ENCODE measurements around the gene UNK.

UNK gene

DNA sequence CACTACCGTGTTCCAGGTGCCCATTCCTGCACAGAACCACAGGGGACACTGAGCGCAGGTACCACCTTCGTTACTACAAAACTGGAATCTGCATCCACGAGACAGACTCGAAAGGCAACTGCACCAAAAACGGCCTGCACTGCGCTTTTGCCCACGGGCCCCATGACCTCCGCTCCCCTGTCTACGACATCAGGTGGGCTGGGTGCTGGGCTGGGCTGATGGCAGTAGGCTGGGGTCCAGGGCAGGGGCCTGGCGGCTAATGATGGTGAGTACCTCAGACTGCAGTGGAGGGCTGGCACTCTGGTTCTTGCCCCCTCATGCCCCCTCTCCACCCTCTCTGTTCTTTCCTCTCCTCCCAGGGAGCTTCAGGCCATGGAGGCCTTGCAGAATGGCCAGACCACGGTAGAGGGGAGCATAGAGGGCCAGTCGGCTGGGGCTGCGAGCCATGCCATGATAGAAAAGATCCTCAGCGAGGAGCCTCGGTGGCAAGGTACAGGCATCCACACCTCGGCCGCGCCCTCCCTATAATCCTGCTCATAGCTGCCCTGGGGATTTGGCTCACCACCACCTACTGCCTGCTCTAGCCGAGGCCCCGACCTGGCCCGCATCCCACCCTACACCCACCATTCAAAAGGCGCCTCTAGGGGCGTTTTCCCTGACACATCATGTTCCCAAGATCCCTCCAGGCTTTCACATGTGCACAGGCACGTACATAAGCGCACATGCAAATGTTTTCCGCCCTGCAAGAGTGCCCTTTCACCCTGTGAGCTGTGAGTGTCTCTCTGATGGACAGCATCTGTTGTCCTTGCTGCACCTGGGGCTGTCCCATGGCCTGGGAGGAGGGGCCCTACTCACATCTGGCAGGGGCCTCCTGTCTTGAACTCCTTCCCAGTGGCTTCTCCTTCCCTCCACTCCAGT lies 27.7 kb downstream of the UNK start:
- H3K27ac ChIP-seq (ENCODE audit: low read depth, low read length) = no peak overlapping the region

DNA sequence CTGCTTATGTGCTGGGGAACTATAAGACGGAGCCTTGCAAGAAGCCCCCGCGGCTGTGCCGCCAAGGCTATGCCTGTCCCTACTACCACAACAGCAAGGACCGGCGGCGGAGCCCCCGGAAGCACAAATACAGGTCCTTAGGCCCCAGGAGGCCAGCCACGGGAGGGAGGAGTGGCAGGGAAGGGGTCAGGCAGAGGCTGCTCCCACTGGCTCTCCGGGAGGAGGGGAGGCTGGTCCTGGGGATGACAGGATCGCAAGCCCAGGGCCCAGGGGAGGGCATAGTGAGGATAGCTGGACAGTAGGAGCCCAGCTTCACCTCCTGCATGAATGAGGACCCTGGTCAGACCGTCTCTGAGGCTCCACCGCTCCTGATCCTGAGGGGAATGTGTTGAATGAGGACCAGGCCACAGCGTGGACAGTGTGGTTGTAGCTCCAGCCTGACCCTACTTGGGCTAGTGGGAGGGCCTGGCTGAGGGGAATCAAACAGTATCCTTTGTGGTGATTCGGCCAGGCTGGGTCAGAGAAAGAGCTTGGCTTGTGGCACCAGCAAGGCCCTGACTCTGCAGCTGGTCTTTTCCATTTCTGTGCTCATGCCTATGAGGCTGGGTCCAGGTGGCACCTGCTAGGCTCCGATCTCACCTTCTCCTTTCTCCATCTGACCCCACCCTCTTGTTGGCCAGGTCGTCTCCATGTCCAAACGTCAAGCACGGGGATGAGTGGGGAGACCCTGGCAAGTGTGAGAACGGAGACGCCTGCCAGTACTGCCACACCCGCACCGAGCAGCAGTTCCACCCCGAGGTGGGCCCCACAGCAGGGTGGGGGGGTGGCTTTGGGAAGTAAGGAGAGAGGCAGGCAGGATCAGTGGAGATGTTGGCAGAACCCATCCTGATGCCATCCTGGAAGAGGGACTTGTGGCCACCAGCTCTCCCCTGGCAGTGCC lies 28.7 kb downstream of the UNK start:
- no peak overlapping the region for H3K9ac ChIP-seq (ENCODE audit: low read depth in 1 of 2, low read length in 2 of 2)
- no peak overlapping the region for H3K27ac ChIP-seq (ENCODE audit: low read depth, low read length)
- no peaks in the 10 kb centered on the region for H3K27me3 ChIP-seq (ENCODE audit: control insufficient read depth in 1 of 2, insufficient read depth in 2 of 2, low read length in 2 of 2)
- peaks cover 35 to 75% of the 10 kb centered on the region in 2 donors for H3K36me3 ChIP-seq (ENCODE audit: control insufficient read depth in 1 of 2, insufficient read depth in 2 of 2, low read length in 2 of 2)
- peaks cover 0 to 6% of the 10 kb centered on the region in 2 donors for H3K4me1 ChIP-seq (ENCODE audit: control insufficient read depth in 1 of 2, insufficient read depth in 2 of 2, low read length in 2 of 2)
- no peak overlapping the region for H3K4me3 ChIP-seq (ENCODE audit: low read depth in 1 of 2, low read length in 2 of 2)
- H3K9me3 ChIP-seq (ENCODE audit: control insufficient read depth in 1 of 2, low read length in 2 of 2) = no peaks in the 10 kb centered on the region

More for the DNA sequence above, 27.7 kb downstream of the UNK start:
- no peak overlapping the region for H3K9ac ChIP-seq (ENCODE audit: low read depth in 1 of 2, low read length in 2 of 2)
- H3K4me1 ChIP-seq (ENCODE audit: control insufficient read depth in 1 of 2, insufficient read depth in 2 of 2, low read length in 2 of 2) = peaks cover 0 to 6% of the 10 kb centered on the region in 2 donors
- H3K9me3 ChIP-seq (ENCODE audit: control insufficient read depth in 1 of 2, low read length in 2 of 2) = no peaks in the 10 kb centered on the region
- peaks cover 33 to 65% of the 10 kb centered on the region in 2 donors for H3K36me3 ChIP-seq (ENCODE audit: control insufficient read depth in 1 of 2, insufficient read depth in 2 of 2, low read length in 2 of 2)
- no peak overlapping the region for H3K4me3 ChIP-seq (ENCODE audit: low read depth in 1 of 2, low read length in 2 of 2)
- no peaks in the 10 kb centered on the region for H3K27me3 ChIP-seq (ENCODE audit: control insufficient read depth in 1 of 2, insufficient read depth in 2 of 2, low read length in 2 of 2)

DNA sequence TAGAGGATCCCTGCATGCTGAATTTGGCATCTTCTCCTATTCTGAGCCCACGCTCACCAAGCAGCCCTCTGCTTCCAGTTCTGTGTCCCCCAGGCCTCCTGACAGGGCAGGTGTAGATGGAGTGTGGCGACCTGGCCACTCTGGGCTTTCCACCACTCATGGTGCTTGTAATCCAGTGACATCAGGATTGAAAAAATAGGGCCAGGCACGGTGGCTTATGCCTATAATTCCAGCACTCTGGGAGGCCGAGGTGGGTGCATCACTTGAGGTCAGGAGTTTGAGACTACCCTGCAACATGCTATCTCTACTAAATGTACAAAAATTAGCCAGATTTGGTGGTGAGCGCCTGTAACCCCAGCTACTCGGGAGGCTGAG lies 29.4 kb downstream of the UNK start:
- peaks cover 41 to 81% of the 10 kb centered on the region in 2 donors for H3K36me3 ChIP-seq (ENCODE audit: control insufficient read depth in 1 of 2, insufficient read depth in 2 of 2, low read length in 2 of 2)
- no peaks in the 10 kb centered on the region for H3K27me3 ChIP-seq (ENCODE audit: control insufficient read depth in 1 of 2, insufficient read depth in 2 of 2, low read length in 2 of 2)
- no peaks in the 10 kb centered on the region for H3K9me3 ChIP-seq (ENCODE audit: control insufficient read depth in 1 of 2, low read length in 2 of 2)
- H3K27ac ChIP-seq (ENCODE audit: low read depth, low read length) = no peak overlapping the region
- peaks cover 0 to 6% of the 10 kb centered on the region in 2 donors for H3K4me1 ChIP-seq (ENCODE audit: control insufficient read depth in 1 of 2, insufficient read depth in 2 of 2, low read length in 2 of 2)
- H3K4me3 ChIP-seq (ENCODE audit: low read depth in 1 of 2, low read length in 2 of 2) = no peak overlapping the region
- H3K9ac ChIP-seq (ENCODE audit: low read depth in 1 of 2, low read length in 2 of 2) = no peak overlapping the region

DNA sequence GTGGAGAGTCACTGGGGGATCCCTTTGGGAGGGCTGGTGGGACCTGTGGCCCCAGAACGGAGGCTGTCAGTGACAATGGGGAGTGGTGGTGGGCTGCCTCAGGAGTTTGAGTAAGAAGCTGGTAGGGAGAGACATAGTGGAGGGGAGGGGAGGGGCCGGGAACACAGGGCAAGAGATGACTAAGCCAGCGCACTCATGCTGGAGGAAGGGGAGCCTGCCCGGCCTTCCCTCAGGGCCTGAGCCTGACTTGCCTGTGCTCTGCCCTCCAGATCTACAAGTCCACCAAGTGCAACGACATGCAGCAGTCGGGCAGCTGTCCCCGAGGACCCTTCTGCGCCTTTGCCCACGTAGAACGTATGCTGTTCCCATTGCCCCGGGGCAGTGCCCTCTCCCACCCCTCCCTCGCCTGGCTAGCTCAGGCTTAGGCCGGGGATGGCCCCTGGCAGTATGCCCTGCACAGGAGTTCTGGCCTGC lies 30.3 kb downstream of the UNK start:
- no peak overlapping the region for H3K9ac ChIP-seq (ENCODE audit: low read depth in 1 of 2, low read length in 2 of 2)
- H3K36me3 ChIP-seq (ENCODE audit: control insufficient read depth in 1 of 2, insufficient read depth in 2 of 2, low read length in 2 of 2) = peaks cover 46 to 86% of the 10 kb centered on the region in 2 donors
- no peak overlapping the region for H3K4me3 ChIP-seq (ENCODE audit: low read depth in 1 of 2, low read length in 2 of 2)
- no peak overlapping the region for H3K27ac ChIP-seq (ENCODE audit: low read depth, low read length)
- H3K27me3 ChIP-seq (ENCODE audit: control insufficient read depth in 1 of 2, insufficient read depth in 2 of 2, low read length in 2 of 2) = no peaks in the 10 kb centered on the region
- H3K4me1 ChIP-seq (ENCODE audit: control insufficient read depth in 1 of 2, insufficient read depth in 2 of 2, low read length in 2 of 2) = peaks cover 0 to 3% of the 10 kb centered on the region in 2 donors
- H3K9me3 ChIP-seq (ENCODE audit: control insufficient read depth in 1 of 2, low read length in 2 of 2) = no peaks in the 10 kb centered on the region

DNA sequence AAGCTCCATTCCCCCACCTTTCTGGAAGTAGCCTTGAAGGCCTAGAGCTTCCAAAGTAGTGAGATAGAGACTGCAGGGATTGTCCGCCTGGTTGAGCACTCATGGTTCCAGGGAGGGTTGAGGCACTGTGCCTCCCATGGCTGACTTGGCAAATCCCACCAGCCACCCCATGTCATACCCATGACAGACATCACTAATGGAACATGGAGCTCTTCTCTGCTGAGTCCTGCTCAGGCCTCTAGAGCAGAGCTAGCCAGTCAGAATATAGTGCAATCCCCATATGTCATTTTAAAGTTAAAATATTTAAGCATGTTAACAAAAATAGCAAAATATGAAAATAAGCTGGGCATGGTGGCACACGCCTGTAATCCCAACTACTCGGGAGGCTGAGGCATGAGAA lies 30.8 kb downstream of the UNK start:
- H3K9me3 ChIP-seq (ENCODE audit: control insufficient read depth in 1 of 2, low read length in 2 of 2) = no peaks in the 10 kb centered on the region
- no peak overlapping the region for H3K4me3 ChIP-seq (ENCODE audit: low read depth in 1 of 2, low read length in 2 of 2)
- no peaks in the 10 kb centered on the region for H3K4me1 ChIP-seq (ENCODE audit: control insufficient read depth in 1 of 2, insufficient read depth in 2 of 2, low read length in 2 of 2)
- no peak overlapping the region for H3K27ac ChIP-seq (ENCODE audit: low read depth, low read length)
- H3K36me3 ChIP-seq (ENCODE audit: control insufficient read depth in 1 of 2, insufficient read depth in 2 of 2, low read length in 2 of 2) = peaks cover 50 to 87% of the 10 kb centered on the region in 2 donors
- H3K27me3 ChIP-seq (ENCODE audit: control insufficient read depth in 1 of 2, insufficient read depth in 2 of 2, low read length in 2 of 2) = no peaks in the 10 kb centered on the region
- H3K9ac ChIP-seq (ENCODE audit: low read depth in 1 of 2, low read length in 2 of 2) = no peak overlapping the region

DNA sequence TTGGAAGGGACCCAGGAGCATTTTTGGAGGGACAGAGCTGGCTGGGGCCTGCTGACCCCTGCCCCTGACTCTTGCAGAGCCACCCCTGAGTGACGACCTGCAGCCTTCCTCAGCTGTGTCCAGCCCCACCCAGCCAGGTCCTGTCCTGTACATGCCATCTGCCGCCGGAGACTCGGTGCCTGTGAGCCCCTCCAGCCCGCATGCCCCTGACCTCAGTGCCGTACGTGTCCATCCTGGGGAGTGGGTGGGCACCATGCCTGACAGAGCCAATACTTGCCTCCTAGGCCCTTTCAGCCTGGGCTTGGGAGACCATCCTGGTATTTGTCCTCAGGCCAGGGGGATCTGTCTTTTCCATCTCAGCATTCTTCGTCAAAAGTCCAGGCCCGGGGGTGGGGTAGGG lies 32.1 kb downstream of the UNK start:
- Histone ChIP-seq H3K36me3 (ENCODE audit: control insufficient read depth in 1 of 2, insufficient read depth in 2 of 2, low read length in 2 of 2) (peaks cover 50 to 93% of the 10 kb centered on the region in 2 donors), H3K4me3 (ENCODE audit: low read depth in 1 of 2, low read length in 2 of 2) (no peak overlapping the region), H3K4me1 (ENCODE audit: control insufficient read depth in 1 of 2, insufficient read depth in 2 of 2, low read length in 2 of 2) (peaks cover 0 to under 1% of the 10 kb centered on the region in 2 donors), H3K9ac (ENCODE audit: low read depth in 1 of 2, low read length in 2 of 2) (no peak overlapping the region), H3K9me3 (ENCODE audit: control insufficient read depth in 1 of 2, low read length in 2 of 2) (no peaks in the 10 kb centered on the region), H3K27ac (ENCODE audit: low read depth, low read length) (no peak overlapping the region), H3K27me3 (ENCODE audit: control insufficient read depth in 1 of 2, insufficient read depth in 2 of 2, low read length in 2 of 2) (no peaks in the 10 kb centered on the region)

DNA sequence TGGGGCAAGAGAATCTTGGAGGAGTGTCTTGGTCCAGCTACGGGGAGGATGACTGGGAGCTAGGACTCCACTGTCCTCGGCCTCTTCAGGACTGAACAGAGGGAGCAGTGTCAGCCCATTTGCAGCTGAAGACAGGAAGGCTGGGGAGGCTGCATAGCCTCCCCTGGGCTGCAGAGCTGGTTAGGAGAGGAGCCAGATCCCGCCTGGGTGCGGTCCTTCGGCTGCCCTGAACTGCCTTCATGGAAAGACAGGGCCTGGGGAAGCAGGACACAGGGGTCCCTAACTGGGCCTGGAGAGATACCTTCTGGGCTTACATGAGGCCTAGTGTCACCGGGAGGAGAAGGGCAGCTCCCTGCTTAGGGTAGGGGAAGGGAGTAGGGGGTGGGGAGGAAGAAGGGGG lies 33.0 kb downstream of the UNK start:
- H3K4me1 ChIP-seq (ENCODE audit: control insufficient read depth in 1 of 2, insufficient read depth in 2 of 2, low read length in 2 of 2) = peaks cover 9% of the 10 kb centered on the region in 2 donors
- H3K36me3 ChIP-seq (ENCODE audit: control insufficient read depth in 1 of 2, insufficient read depth in 2 of 2, low read length in 2 of 2) = peaks cover 43 to 86% of the 10 kb centered on the region in 2 donors
- H3K27me3 ChIP-seq (ENCODE audit: control insufficient read depth in 1 of 2, insufficient read depth in 2 of 2, low read length in 2 of 2) = no peaks in the 10 kb centered on the region
- no peak overlapping the region for H3K9ac ChIP-seq (ENCODE audit: low read depth in 1 of 2, low read length in 2 of 2)
- H3K27ac ChIP-seq (ENCODE audit: low read depth, low read length) = no peak overlapping the region
- no peak overlapping the region for H3K4me3 ChIP-seq (ENCODE audit: low read depth in 1 of 2, low read length in 2 of 2)
- no peaks in the 10 kb centered on the region for H3K9me3 ChIP-seq (ENCODE audit: control insufficient read depth in 1 of 2, low read length in 2 of 2)

DNA sequence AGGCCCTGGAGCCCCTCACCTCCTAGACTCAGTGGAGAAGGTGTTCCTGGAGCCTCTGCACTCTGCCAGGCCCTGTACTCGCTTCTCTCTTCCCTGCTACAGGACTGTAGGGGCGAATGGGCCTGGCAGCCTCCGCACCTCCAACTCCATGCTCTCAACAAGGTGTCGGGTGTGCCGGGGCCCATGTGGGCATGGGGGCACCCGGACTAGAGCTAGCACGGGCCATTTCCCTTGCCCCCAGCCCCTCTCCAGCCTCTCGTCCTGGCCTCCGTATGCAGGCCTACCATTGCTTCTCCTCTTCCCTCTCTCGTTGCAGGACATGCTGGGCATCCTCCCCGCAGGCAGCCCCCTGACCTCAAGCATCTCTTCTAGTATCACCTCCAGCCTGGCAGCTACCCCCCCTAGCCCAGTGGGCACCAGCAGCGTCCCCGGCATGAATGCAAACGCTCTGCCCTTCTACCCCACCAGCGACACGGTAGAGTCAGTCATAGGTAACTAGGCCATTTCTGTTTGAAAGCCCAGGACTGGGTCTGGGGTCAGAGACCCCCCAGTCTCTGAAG lies 33.8 kb downstream of the UNK start:
- Histone ChIP-seq H3K4me1 (ENCODE audit: control insufficient read depth in 1 of 2, insufficient read depth in 2 of 2, low read length in 2 of 2) (peaks cover 10 to 12% of the 10 kb centered on the region in 2 donors), H3K27me3 (ENCODE audit: control insufficient read depth in 1 of 2, insufficient read depth in 2 of 2, low read length in 2 of 2) (no peaks in the 10 kb centered on the region), H3K27ac (ENCODE audit: low read depth, low read length) (no peak overlapping the region), H3K4me3 (ENCODE audit: low read depth in 1 of 2, low read length in 2 of 2) (no peak overlapping the region), H3K9me3 (ENCODE audit: control insufficient read depth in 1 of 2, low read length in 2 of 2) (no peaks in the 10 kb centered on the region), H3K36me3 (ENCODE audit: control insufficient read depth in 1 of 2, insufficient read depth in 2 of 2, low read length in 2 of 2) (peaks cover 37 to 80% of the 10 kb centered on the region in 2 donors), H3K9ac (ENCODE audit: low read depth in 1 of 2, low read length in 2 of 2) (no peak overlapping the region)

DNA sequence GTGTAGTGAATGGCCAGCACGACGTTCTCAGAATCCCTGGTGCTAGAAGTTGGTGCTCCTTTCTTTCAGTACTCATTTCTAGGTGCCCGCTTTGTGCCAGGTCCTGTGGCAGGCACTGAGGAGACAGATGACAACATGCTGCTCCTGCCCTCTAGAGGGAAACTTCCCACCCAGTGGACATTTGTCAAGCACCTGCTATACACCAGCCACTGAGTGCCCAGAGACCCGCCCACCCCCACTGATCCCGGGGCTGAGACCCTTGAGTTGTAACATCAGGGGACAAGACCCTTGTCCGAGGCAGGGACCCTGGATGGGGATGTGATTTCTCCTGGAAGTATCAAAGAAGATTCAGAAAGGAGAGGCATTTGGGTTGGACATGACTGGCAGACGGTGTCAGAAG lies 34.5 kb downstream of the UNK start:
- Histone ChIP-seq H3K36me3 (ENCODE audit: control insufficient read depth in 1 of 2, insufficient read depth in 2 of 2, low read length in 2 of 2) (peaks cover 40 to 80% of the 10 kb centered on the region in 2 donors), H3K4me3 (ENCODE audit: low read depth in 1 of 2, low read length in 2 of 2) (no peak overlapping the region), H3K27ac (ENCODE audit: low read depth, low read length) (no peak overlapping the region), H3K9ac (ENCODE audit: low read depth in 1 of 2, low read length in 2 of 2) (no peak overlapping the region), H3K27me3 (ENCODE audit: control insufficient read depth in 1 of 2, insufficient read depth in 2 of 2, low read length in 2 of 2) (no peaks in the 10 kb centered on the region), H3K9me3 (ENCODE audit: control insufficient read depth in 1 of 2, low read length in 2 of 2) (no peaks in the 10 kb centered on the region), H3K4me1 (ENCODE audit: control insufficient read depth in 1 of 2, insufficient read depth in 2 of 2, low read length in 2 of 2) (peaks cover 10 to 12% of the 10 kb centered on the region in 2 donors)

Data from duodenal mucosa (tissue), 2 donors.